Neural progenitor cell (in vitro differentiated cells): ENCODE data around the gene HTT. TPM values are rescaled to one million over a fixed set of nuclear protein-coding genes. Genes with fewer than 3 reads are reported as not detected.

Source experiments
- DNase-seq: peaks from one replicate; pipeline ENCODE4 v3.0.0-alpha.2; 2016; ENCODE audit warnings: low spot score
- H2AFZ ChIP-seq: fragments of 200-600 bp; sonication (generic); replicated peaks from 2 replicates; pipeline ENCODE4 v1.6.1; 2016; ENCODE audit warnings: antibody characterized with exemption
- H3F3A ChIP-seq: fragments of 200-600 bp; sonication (generic); 2 replicates; pipeline ENCODE4 v1.6.1; 2016; ENCODE audit warnings: antibody characterized with exemption, low read depth
- H3K27ac ChIP-seq: fragments of 200-600 bp; sonication (generic); 2 replicates; pipeline ENCODE4 v1.5.1; 2016; ENCODE audit warnings: mild to moderate bottlenecking
- H3K27me3 ChIP-seq: fragments of 200-600 bp; sonication (generic); 2 replicates; pipeline ENCODE4 v1.6.1; 2016; ENCODE audit warnings: mild to moderate bottlenecking, moderate library complexity
- H3K36me3 ChIP-seq: fragments of 200-600 bp; sonication (generic); 2 replicates; pipeline ENCODE4 v1.5.1; 2016
- H3K4me1 ChIP-seq: fragments of 200-600 bp; sonication (generic); 2 replicates; pipeline ENCODE4 v1.6.1; 2016; ENCODE audit warnings: mixed run types
- H3K4me2 ChIP-seq: fragments of 200-600 bp; sonication (generic); 2 replicates; pipeline ENCODE4 v1.6.1; 2016
- H3K4me3 ChIP-seq: fragments of 200-600 bp; sonication (generic); 2 replicates; pipeline ENCODE4 v1.5.1; 2016
- H3K79me2 ChIP-seq: fragments of 200-600 bp; sonication (generic); 2 replicates; pipeline ENCODE4 v1.6.1; 2016; ENCODE audit warnings: low read depth
- H3K9ac ChIP-seq: fragments of 200-600 bp; sonication (generic); 2 replicates; pipeline ENCODE4 v1.6.1; 2016
- H3K9me3 ChIP-seq: fragments of 200-600 bp; sonication (generic); 2 replicates; pipeline ENCODE4 v1.5.1; 2016; ENCODE audit warnings: low read depth
- H4K20me1 ChIP-seq: fragments of 200-600 bp; sonication (generic); 2 replicates; pipeline ENCODE4 v1.6.1; 2016; ENCODE audit warnings: low read depth
- H3K27ac Mint-ChIP-seq: 3 replicates; pipeline ENCODE4 v1.8.0; 2021; ENCODE audit warnings: mixed read lengths
- H3K27me3 Mint-ChIP-seq: 2 replicates; pipeline ENCODE4 v1.8.0; 2022; ENCODE audit warnings: low read depth, mild to moderate bottlenecking, inconsistent platforms, moderate library complexity, mixed read lengths; ENCODE audit not compliant: insufficient read depth
- H3K36me3 Mint-ChIP-seq: 3 replicates; pipeline ENCODE4 v1.8.0; 2021; ENCODE audit warnings: mixed read lengths
- H3K4me1 Mint-ChIP-seq: 3 replicates; pipeline ENCODE4 v1.8.0; 2021; ENCODE audit warnings: mixed read lengths
- H3K4me3 Mint-ChIP-seq: 3 replicates; pipeline ENCODE4 v1.8.0; 2021; ENCODE audit warnings: mild to moderate bottlenecking, moderate library complexity, mixed read lengths
- H3K9me3 Mint-ChIP-seq: 3 replicates; pipeline ENCODE4 v1.8.0; 2020; ENCODE audit warnings: mixed read lengths
- CTCF ChIP-seq: fragments of 200-600 bp; sonication (generic); IDR thresholded peaks from 2 replicates; pipeline ENCODE4 v1.5.1; 2017; ENCODE audit warnings: antibody characterized with exemption, mild to moderate bottlenecking
- EZH2 ChIP-seq: fragments of 200-600 bp; sonication (generic); IDR thresholded peaks from 2 replicates; pipeline ENCODE4 v1.6.1; 2017; ENCODE audit warnings: antibody characterized with exemption, mild to moderate bottlenecking, moderate library complexity
- EZH2phosphoT487 ChIP-seq: fragments of 200-600 bp; sonication (generic); IDR thresholded peaks from 2 replicates; pipeline ENCODE4 v1.6.1; 2017; ENCODE audit warnings: antibody characterized with exemption
- total RNA-seq: library from RNA; depleted of rRNA; stranded (reverse); fragments of >200 nt; gene quantifications from 2 replicates; pipeline ENCODE4 v1.2.3, GENCODE V29; 2015; ENCODE audit warnings: low replicate concordance

The HTT gene
- total RNA-seq, 1 donor from 2014 or later = 38.9 TPM

- H3K79me2 ChIP-seq = no peaks in the 10 kb centered on the region
- no peaks in the 10 kb centered on the region for H3K9me3 ChIP-seq
- H3F3A ChIP-seq = no peaks in the 10 kb centered on the region
- H2AFZ ChIP-seq = no peak overlapping the region
- no peaks in the 10 kb centered on the region for H3K36me3 ChIP-seq
- DNase-seq = no peak
- no peak overlapping the region for H3K27ac ChIP-seq
- no peak overlapping the region for H3K4me3 ChIP-seq
- H3K27me3 Mint-ChIP-seq = peaks cover 6% of the 10 kb centered on the region
- H3K4me3 Mint-ChIP-seq = no peak overlapping the region
- no peaks in the 10 kb centered on the region for H3K4me1 ChIP-seq
- no peaks in the 10 kb centered on the region for H4K20me1 ChIP-seq
- TF ChIP-seq CTCF (no peak), EZH2 (no peak), EZH2phosphoT487 (no peak)
- H3K9me3 Mint-ChIP-seq = peaks cover 10% of the 10 kb centered on the region
- no peaks in the 10 kb centered on the region for H3K27me3 ChIP-seq
- H3K4me1 Mint-ChIP-seq = peaks cover 3% of the 10 kb centered on the region
- no peak overlapping the region for H3K4me2 ChIP-seq
- H3K9ac ChIP-seq = no peak overlapping the region
- H3K36me3 Mint-ChIP-seq = peaks cover 2% of the 10 kb centered on the region
- H3K27ac Mint-ChIP-seq = no peak overlapping the region
Observed at GRCh38 chr4:3062471-3062870, 12.0 kb upstream of the HTT start.

- H3K27me3 ChIP-seq = no peaks in the 10 kb centered on the region
- H3K9ac ChIP-seq = no peak overlapping the region
- peaks cover 2% of the 10 kb centered on the region for H3K36me3 Mint-ChIP-seq
Observed at GRCh38 chr4:3065551-3065950, 8.9 kb upstream of the HTT start.

GRCh38 chr4:3066836-3067400, 7.6 kb upstream of the HTT start:
- Histone ChIP-seq H4K20me1 (no peaks in the 10 kb centered on the region), H3K79me2 (no peaks in the 10 kb centered on the region), H3K27ac (no peak overlapping the region), H3K4me1 (no peaks in the 10 kb centered on the region), H2AFZ (no peak overlapping the region), H3K36me3 (no peaks in the 10 kb centered on the region), H3K9ac (no peak overlapping the region), H3K27me3 (no peaks in the 10 kb centered on the region), H3K4me3 (no peak overlapping the region), H3K9me3 (no peaks in the 10 kb centered on the region), H3F3A (no peaks in the 10 kb centered on the region), H3K4me2 (no peak overlapping the region)
- peaks cover 7% of the 10 kb centered on the region for H3K4me1 Mint-ChIP-seq
- H3K4me3 Mint-ChIP-seq = no peak overlapping the region
- H3K27ac Mint-ChIP-seq = no peak overlapping the region
- H3K36me3 Mint-ChIP-seq = peaks cover 2% of the 10 kb centered on the region
- TF ChIP-seq EZH2 = no peak
- TF ChIP-seq EZH2phosphoT487 = no peak
- no peak for TF ChIP-seq CTCF
- no peak for DNase-seq
- peaks cover 8% of the 10 kb centered on the region for H3K9me3 Mint-ChIP-seq
- peaks cover 8% of the 10 kb centered on the region for H3K27me3 Mint-ChIP-seq

More at GRCh38 chr4:3065551-3065950, 8.9 kb upstream of the HTT start:
- Mint-ChIP-seq H3K4me3 (no peak overlapping the region), H3K27ac (no peak overlapping the region), H3K4me1 (peaks cover 7% of the 10 kb centered on the region), H3K9me3 (peaks cover 8% of the 10 kb centered on the region), H3K27me3 (peaks cover 6% of the 10 kb centered on the region)
- H3F3A ChIP-seq = no peaks in the 10 kb centered on the region
- H3K9me3 ChIP-seq = no peaks in the 10 kb centered on the region
- no peaks in the 10 kb centered on the region for H3K36me3 ChIP-seq
- no peak overlapping the region for H3K4me2 ChIP-seq
- H3K4me1 ChIP-seq = no peaks in the 10 kb centered on the region
- no peaks in the 10 kb centered on the region for H3K79me2 ChIP-seq
- no peak for DNase-seq
- no peak for TF ChIP-seq EZH2
- TF ChIP-seq EZH2phosphoT487 = no peak
- no peak for TF ChIP-seq CTCF
- H4K20me1 ChIP-seq = no peaks in the 10 kb centered on the region
- no peak overlapping the region for H2AFZ ChIP-seq
- no peak overlapping the region for H3K4me3 ChIP-seq
- H3K27ac ChIP-seq = no peak overlapping the region
